Measurements from ENCODE around the gene COA5.
"Not testable (repeated sequence)": the region's sequence is repeated elsewhere in the genome, so short reads cannot be mapped to it uniquely, and the experiment has no call there.

The COA5 gene

GRCh38 chr2:98605076-98605475, 3.2 kb downstream of the COA5 start:
- no peak for DNase-seq

- no peak for DNase-seq
These were observed 3.8 kb downstream of the COA5 start for GRCh38 chr2:98604547-98604946.

GRCh38 chr2:98601532-98602132, 6.7 kb downstream of the COA5 start:
- no peak for DNase-seq

- DNase-seq = no peak
These were observed 9.4 kb downstream of the COA5 start for GRCh38 chr2:98598781-98599428.

GRCh38 chr2:98594665-98595064, 13.6 kb downstream of the COA5 start:
- not testable (repeated sequence) for DNase-seq

- DNase-seq = no peak
These were observed 15.7 kb downstream of the COA5 start for GRCh38 chr2:98592565-98592964.

- DNase-seq = no peak
These were observed 18.8 kb downstream of the COA5 start for GRCh38 chr2:98589489-98589888.

GRCh38 chr2:98588880-98589431, 19.4 kb downstream of the COA5 start:
- no peak for DNase-seq

GRCh38 chr2:98586551-98587140, 21.7 kb downstream of the COA5 start:
- no peak for DNase-seq

- DNase-seq = no peak
These were observed 22.9 kb downstream of the COA5 start for GRCh38 chr2:98585386-98585785.

- DNase-seq = no peak
These were observed 24.3 kb downstream of the COA5 start for GRCh38 chr2:98583816-98584618.

GRCh38 chr2:98583276-98583675, 25.0 kb downstream of the COA5 start:
- no peak for DNase-seq

GRCh38 chr2:98582523-98582922, 25.8 kb downstream of the COA5 start:
- no peak for DNase-seq

- no peak for DNase-seq
These were observed 27.5 kb downstream of the COA5 start for GRCh38 chr2:98580656-98581284.

GRCh38 chr2:98579926-98580325, 28.4 kb downstream of the COA5 start:
- no peak for DNase-seq

GRCh38 chr2:98578231-98578630, 30.1 kb downstream of the COA5 start:
- DNase-seq = no peak

GRCh38 chr2:98577313-98577712, 31.0 kb downstream of the COA5 start:
- no peak for DNase-seq

GRCh38 chr2:98576666-98577312, 31.5 kb downstream of the COA5 start:
- DNase-seq = no peak

- DNase-seq = no peak
These were observed 34.9 kb downstream of the COA5 start for GRCh38 chr2:98573426-98573825.

- DNase-seq = no peak
These were observed 35.6 kb downstream of the COA5 start for GRCh38 chr2:98572676-98573075.

- DNase-seq = no peak
These were observed 36.1 kb downstream of the COA5 start for GRCh38 chr2:98572211-98572610.

GRCh38 chr2:98571796-98572195, 36.5 kb downstream of the COA5 start:
- no peak for DNase-seq

All from activated naive CD4-positive, alpha-beta T cell treated with anti-CD3 and anti-CD28 coated beads, Interleukin-2, amount 50 U/mL, for 16 hours (primary cell).